ENCODE measurements around the gene RRP9.
"Not testable (repeated sequence)": the region's sequence is repeated elsewhere in the genome, so short reads cannot be mapped to it uniquely, and the experiment has no call there.

Gene RRP9, protein sequence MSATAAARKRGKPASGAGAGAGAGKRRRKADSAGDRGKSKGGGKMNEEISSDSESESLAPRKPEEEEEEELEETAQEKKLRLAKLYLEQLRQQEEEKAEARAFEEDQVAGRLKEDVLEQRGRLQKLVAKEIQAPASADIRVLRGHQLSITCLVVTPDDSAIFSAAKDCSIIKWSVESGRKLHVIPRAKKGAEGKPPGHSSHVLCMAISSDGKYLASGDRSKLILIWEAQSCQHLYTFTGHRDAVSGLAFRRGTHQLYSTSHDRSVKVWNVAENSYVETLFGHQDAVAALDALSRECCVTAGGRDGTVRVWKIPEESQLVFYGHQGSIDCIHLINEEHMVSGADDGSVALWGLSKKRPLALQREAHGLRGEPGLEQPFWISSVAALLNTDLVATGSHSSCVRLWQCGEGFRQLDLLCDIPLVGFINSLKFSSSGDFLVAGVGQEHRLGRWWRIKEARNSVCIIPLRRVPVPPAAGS

DNA sequence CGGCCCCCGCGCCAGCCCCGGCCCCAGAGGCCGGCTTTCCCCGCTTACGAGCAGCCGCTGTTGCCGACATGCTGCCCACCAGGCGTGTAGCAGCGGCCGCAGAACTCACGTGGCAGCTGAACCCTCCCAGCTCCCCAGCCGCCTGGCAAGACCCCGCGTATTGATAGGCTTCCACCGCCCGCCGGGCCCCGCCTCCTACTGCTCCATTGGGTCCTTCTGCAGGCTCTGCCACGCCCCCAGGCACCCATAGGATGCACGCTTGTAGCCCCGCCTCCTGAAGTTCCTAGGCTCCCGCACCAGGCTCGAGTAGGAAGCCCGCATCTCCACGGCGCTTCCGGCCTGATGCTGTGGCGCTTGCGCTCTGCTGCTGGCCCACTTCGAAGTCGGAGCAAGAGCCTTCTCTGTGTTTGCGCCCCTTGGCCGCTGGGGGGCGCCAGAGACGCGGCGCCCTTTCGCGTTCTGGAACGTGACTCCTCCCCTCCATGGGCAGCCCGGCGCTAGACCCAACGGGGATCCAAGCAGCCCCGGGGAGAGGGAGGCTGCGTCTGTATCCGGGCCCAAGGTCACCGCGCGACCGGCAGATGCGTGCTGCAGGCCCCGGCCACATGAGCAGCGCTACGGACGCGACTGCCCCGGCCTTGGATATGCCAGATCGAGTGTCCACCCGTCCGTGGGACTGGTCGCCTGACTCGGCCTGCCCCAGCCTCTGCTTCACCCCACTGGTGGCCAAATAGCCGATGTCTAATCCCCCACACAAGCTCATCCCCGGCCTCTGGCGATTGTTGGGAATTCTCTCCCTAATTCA, at the start of gene RRP9, which contains the start of gene PARP3:
TSS of gene RRP9 (minus strand) at position 107 of the 805 bp plus-strand sequence. CDS start at position 70, 37 bp downstream.
TSS of gene PARP3 (plus strand) at position 566 of the 805 bp plus-strand sequence. CDS start 993 bp downstream, outside the sequence.
- peak; percentile 100 for DNase-seq (ENCODE audit: low read depth)
- Histone ChIP-seq H3K9ac (ENCODE audit: low read length) (peak within 1 kb of the TSS; percentile 95), H3K9me3 (ENCODE audit: control insufficient read depth, low read length) (no peaks in the 10 kb centered on the region), H3K27me3 (replicated peaks; ENCODE audit: control insufficient read depth, insufficient read depth, low read length) (no peaks in the 10 kb centered on the region), H3K4me3 (ENCODE audit: low read length) (peak within 1 kb of the TSS; percentile 86), H3K36me3 (ENCODE audit: control insufficient read depth, insufficient read depth, low read length, severe bottlenecking) (peaks cover 50% of the 10 kb centered on the region), H3K4me1 (ENCODE audit: control insufficient read depth, insufficient read depth, low read length) (peaks cover 36% of the 10 kb centered on the region)

DNA sequence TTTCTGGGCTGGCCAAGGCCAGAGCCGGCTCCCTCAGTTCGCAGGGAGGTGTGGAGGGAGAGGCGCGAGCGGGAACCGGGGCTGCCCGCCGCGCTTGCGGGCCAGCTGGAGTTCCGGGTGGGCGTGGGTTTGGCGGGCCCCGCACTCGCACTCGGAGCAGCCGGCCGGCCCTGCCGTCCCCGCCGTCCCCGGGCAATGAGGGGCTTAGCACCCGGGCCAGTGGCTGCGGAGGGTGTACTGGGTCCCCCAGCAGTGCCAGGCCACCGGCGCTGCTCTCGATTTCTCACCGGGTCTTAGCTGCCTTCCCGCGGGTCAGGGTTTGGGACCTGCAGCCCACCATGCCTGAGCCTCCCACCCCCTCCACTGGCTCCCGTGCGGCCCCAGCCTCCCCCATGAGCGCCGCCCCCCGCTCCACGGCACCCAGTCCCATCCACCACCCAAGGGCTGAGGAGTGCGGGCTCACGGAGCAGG, 48.8 kb upstream of the RRP9 start:
- not testable (repeated sequence) for H3K4me3 ChIP-seq (ENCODE audit: low read length); DNase-seq (ENCODE audit: low read depth); H3K9me3 ChIP-seq (ENCODE audit: control insufficient read depth, low read length); H3K27me3 ChIP-seq (replicated peaks; ENCODE audit: control insufficient read depth, insufficient read depth, low read length)
- peaks cover 37% of the 10 kb centered on the region for H3K36me3 ChIP-seq (ENCODE audit: control insufficient read depth, insufficient read depth, low read length, severe bottlenecking)
- peaks cover 49% of the 10 kb centered on the region for H3K4me1 ChIP-seq (ENCODE audit: control insufficient read depth, insufficient read depth, low read length)
- H3K9ac ChIP-seq (ENCODE audit: low read length): peak overlapping the region; percentile 81

DNA sequence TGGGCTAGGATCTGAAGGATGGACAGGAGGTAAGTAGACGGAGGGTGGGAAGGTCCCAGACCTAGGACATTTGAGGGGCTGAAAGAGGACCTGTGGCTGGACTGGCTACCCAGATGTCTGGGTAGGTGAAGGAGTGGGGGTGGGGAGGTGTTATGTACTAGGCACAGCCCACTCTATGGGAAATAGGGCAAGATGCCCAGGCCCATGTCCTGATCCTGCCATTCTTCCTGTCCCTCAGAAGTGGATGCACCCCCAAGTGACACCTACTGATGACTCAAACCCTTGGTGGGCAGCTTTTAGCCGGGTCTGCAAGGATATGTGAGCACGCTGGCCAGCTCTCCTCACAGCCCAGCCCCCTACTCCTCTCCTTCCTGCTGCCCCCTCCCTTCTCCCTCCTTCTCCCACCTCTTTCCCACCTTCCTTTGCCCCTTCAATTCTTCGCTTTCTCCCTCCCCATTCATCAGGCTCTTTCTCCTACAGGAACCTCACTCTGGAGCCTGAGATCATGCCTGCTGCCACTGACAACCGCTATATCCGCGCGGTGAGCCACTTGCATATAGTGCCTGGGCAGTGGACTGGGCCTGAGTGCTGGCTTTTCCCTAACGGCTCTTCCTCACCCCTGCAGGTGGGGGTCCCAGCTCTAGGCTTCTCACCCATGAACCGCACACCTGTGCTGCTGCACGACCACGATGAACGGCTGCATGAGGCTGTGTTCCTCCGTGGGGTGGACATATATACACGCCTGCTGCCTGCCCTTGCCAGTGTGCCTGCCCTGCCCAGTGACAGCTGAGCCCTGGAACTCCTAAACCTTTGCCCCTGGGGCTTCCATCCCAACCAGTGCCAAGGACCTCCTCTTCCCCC, 46.8 kb upstream of the RRP9 start:
- peak overlapping the region; percentile 81 for H3K9ac ChIP-seq (ENCODE audit: low read length)
- no peaks in the 10 kb centered on the region for H3K27me3 ChIP-seq (replicated peaks; ENCODE audit: control insufficient read depth, insufficient read depth, low read length)
- no peak overlapping the region for H3K4me3 ChIP-seq (ENCODE audit: low read length)
- peaks cover 21% of the 10 kb centered on the region for H3K36me3 ChIP-seq (ENCODE audit: control insufficient read depth, insufficient read depth, low read length, severe bottlenecking)
- no peak for DNase-seq (ENCODE audit: low read depth)
- H3K9me3 ChIP-seq (ENCODE audit: control insufficient read depth, low read length): no peaks in the 10 kb centered on the region
- H3K4me1 ChIP-seq (ENCODE audit: control insufficient read depth, insufficient read depth, low read length): peaks cover 53% of the 10 kb centered on the region

DNA sequence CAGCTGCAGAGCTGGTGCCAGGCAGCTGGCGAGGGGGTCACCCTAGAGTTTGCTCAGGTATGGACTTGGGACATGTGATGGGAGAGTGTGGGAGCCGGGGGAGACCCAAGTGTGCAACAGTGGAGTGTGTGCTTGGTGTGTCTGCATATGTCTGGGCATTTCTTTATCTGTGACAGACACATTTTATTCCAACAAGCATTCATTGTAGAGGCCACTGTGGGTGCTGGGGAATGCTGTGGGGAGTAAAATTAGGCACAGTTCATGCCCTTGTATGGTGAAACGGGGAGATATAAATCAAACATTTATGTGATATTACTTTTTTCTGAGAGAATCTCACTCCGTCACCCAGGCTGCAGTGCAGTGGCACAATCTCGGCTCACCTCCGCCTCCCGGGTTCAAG, 45.9 kb upstream of the RRP9 start:
- Histone ChIP-seq H3K9ac (ENCODE audit: low read length) (no peak overlapping the region), H3K9me3 (ENCODE audit: control insufficient read depth, low read length) (no peaks in the 10 kb centered on the region), H3K27me3 (replicated peaks; ENCODE audit: control insufficient read depth, insufficient read depth, low read length) (no peaks in the 10 kb centered on the region), H3K4me3 (ENCODE audit: low read length) (no peak overlapping the region), H3K36me3 (ENCODE audit: control insufficient read depth, insufficient read depth, low read length, severe bottlenecking) (peaks cover 14% of the 10 kb centered on the region), H3K4me1 (ENCODE audit: control insufficient read depth, insufficient read depth, low read length) (peaks cover 50% of the 10 kb centered on the region)
- no peak for DNase-seq (ENCODE audit: low read depth)

DNA sequence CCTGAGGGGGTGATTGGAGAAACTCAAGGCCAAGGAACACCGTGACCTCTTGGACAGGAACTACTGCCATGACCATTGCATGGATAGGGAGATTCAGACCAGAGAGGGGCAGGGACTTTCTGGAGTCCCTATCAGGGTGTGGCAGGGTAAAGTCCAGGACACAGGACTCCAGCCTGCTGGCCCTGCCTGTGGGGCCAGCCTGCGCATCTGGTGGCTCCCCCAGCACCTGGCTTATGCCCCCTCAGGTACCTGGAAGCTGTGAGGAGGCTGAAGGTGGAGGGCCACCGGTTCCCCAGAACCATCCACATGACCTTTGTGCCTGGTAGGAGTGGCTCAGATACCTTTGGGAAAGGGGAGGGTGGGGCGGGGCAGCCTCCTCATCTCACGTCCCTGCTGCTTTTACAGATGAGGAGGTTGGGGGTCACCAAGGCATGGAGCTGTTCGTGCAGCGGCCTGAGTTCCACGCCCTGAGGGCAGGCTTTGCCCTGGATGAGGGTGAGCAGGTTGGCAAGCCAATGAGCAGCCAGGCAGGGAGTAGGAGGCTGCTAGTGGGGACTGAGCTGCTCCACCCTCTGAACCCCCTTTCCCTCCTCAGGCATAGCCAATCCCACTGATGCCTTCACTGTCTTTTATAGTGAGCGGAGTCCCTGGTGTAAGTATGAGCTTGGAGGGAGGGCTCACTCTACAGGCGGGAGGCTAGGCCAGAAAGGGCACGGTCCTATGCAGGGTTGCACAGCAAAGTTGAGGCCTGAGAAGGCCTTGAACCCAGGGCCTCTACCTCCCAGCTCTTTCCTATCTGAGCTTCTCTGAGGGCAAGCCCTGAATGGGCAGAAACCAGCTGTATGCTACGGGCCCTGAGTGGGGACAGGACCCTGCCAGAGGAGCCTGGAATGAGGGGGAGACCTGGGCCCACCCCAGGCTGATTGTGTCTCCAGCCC, 44.6 kb upstream of the RRP9 start:
- DNase-seq (ENCODE audit: low read depth): no peak
- Histone ChIP-seq H3K9me3 (ENCODE audit: control insufficient read depth, low read length) (no peaks in the 10 kb centered on the region), H3K4me1 (ENCODE audit: control insufficient read depth, insufficient read depth, low read length) (peaks cover 51% of the 10 kb centered on the region), H3K36me3 (ENCODE audit: control insufficient read depth, insufficient read depth, low read length, severe bottlenecking) (peaks cover 6% of the 10 kb centered on the region), H3K27me3 (replicated peaks; ENCODE audit: control insufficient read depth, insufficient read depth, low read length) (no peaks in the 10 kb centered on the region), H3K4me3 (ENCODE audit: low read length) (no peak overlapping the region), H3K9ac (ENCODE audit: low read length) (no peak overlapping the region)

DNA sequence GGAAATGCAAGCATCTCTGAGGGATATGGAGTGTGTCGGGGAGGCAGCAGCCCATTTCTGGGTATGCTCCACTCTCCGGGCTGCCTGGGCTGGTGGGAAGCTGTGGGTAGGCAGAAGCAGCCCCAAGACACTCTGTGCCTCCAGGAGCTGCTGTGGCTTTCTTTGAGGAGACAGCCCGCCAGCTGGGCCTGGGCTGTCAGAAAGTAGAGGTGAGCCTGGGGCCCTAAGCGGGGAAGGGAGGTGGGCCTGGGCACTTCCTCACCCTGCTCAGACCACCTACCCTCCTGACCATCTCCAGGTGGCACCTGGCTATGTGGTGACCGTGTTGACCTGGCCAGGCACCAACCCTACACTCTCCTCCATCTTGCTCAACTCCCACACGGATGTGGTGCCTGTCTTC, 43.4 kb upstream of the RRP9 start:
- Histone ChIP-seq H3K9me3 (ENCODE audit: control insufficient read depth, low read length) (no peaks in the 10 kb centered on the region), H3K4me1 (ENCODE audit: control insufficient read depth, insufficient read depth, low read length) (peaks cover 48% of the 10 kb centered on the region), H3K27me3 (replicated peaks; ENCODE audit: control insufficient read depth, insufficient read depth, low read length) (no peaks in the 10 kb centered on the region), H3K36me3 (ENCODE audit: control insufficient read depth, insufficient read depth, low read length, severe bottlenecking) (peaks cover 13% of the 10 kb centered on the region), H3K4me3 (ENCODE audit: low read length) (no peak overlapping the region), H3K9ac (ENCODE audit: low read length) (peak overlapping the region; percentile 82)
- no peak for DNase-seq (ENCODE audit: low read depth)

DNA sequence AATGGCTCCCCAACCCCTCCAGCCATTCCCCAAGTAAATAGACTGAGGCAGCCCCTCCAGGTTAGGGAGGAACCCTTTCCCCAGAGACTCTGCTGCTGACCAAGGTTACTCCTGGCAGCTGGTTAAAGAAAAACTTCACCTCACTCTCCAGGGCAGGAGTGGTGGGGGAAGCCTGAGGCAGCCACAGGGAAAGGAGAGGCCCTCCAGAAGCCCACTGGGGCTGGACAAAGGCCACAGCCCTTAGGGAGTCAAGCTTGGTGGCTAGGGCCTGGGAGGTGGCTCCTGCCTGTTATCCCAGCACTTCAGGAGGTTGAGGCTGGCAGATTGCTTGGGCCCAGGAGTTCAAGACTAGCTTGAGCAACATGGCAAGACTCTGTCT, 42.6 kb upstream of the RRP9 start:
- Histone ChIP-seq H3K4me3 (ENCODE audit: low read length) (peak overlapping the region; percentile 81), H3K9me3 (ENCODE audit: control insufficient read depth, low read length) (no peaks in the 10 kb centered on the region), H3K27me3 (replicated peaks; ENCODE audit: control insufficient read depth, insufficient read depth, low read length) (no peaks in the 10 kb centered on the region), H3K36me3 (ENCODE audit: control insufficient read depth, insufficient read depth, low read length, severe bottlenecking) (peaks cover 13% of the 10 kb centered on the region), H3K4me1 (ENCODE audit: control insufficient read depth, insufficient read depth, low read length) (peaks cover 41% of the 10 kb centered on the region), H3K9ac (ENCODE audit: low read length) (peak overlapping the region; percentile 82)
- DNase-seq (ENCODE audit: low read depth): no peak

DNA sequence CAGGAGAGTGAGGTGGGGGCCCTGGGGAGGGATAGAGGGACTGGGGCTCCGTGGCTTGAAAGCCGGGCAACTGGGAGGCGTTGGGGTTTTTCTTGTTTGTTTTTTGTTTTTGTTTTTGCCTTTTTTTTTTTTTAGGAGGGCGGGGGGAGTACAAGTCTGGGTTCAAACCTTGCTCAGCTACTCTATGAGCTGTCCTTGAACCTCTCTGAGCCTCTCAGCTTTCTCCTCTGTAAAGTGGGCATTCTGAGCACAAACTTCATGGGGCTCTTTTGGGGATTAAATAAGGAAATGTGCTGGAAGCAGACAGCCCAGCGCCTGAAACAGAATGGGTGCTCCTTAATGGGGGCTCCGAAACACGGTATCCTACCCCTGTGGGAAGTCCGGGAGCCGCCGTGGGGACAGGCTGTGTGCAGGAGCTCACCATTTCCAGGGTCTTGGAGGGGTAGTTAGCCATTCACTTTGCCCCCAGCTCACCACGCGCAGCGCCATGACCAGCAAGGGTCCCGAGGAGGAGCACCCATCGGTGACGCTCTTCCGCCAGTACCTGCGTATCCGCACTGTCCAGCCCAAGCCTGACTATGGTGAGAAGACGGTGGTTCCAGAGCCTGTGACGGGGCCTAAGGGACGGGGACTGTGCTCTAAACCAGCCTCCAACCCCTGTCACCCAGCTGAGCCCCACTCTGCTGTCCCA, 42.0 kb upstream of the RRP9 start:
- Histone ChIP-seq H3K27me3 (replicated peaks; ENCODE audit: control insufficient read depth, insufficient read depth, low read length) (no peaks in the 10 kb centered on the region), H3K9me3 (ENCODE audit: control insufficient read depth, low read length) (no peaks in the 10 kb centered on the region), H3K36me3 (ENCODE audit: control insufficient read depth, insufficient read depth, low read length, severe bottlenecking) (peaks cover 13% of the 10 kb centered on the region), H3K9ac (ENCODE audit: low read length) (peak overlapping the region; percentile 82), H3K4me1 (ENCODE audit: control insufficient read depth, insufficient read depth, low read length) (peaks cover 36% of the 10 kb centered on the region), H3K4me3 (ENCODE audit: low read length) (peak overlapping the region; percentile 81)
- DNase-seq (ENCODE audit: low read depth): no peak

DNA sequence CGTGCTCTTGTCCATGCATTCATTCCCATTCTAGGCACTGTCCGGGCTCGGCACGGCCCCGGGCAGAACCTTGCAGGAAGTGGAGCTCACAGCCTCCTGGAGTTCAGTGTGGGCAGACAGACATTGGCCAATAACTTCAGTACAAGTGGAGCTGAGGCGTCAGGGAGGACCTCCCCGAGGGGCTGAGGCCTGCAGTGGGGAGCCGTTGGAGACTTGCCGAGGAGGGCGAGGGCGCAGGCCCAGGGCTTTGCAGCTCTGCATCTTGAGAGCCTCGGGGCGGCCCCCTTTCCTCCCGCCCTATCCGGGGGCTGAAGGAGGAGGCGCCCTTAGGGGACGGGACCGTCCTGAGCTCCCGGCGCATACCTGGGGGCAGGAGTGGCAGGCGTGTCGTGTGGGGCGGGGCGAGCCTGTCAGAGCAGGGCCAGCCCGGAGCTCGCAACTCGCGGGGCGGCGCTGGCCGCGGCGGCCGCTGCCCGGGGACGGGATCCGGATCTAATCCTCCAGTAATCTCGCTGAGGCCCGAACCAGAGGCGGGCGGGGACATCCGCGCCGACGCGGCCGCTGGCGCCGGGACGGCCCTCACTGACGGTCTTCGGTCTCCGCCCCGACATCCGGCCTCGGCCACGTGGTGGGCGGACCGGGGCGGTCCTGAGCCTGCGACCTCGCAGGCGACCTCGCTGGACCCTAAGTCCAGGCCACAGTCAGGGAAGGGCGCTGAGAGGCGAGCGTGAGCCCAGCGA, 41.3 kb upstream of the RRP9 start, which contains the start of gene ACY1:
TSS of gene ACY1 (plus strand) at position 698 of the 740 bp plus-strand sequence. CDS start 530 bp downstream, outside the sequence.
- Histone ChIP-seq H3K36me3 (ENCODE audit: control insufficient read depth, insufficient read depth, low read length, severe bottlenecking) (peaks cover 13% of the 10 kb centered on the region), H3K4me3 (ENCODE audit: low read length) (peak within 1 kb of the TSS; percentile 81), H3K9ac (ENCODE audit: low read length) (peak within 1 kb of the TSS; percentile 82), H3K9me3 (ENCODE audit: control insufficient read depth, low read length) (no peaks in the 10 kb centered on the region), H3K27me3 (replicated peaks; ENCODE audit: control insufficient read depth, insufficient read depth, low read length) (no peaks in the 10 kb centered on the region), H3K4me1 (ENCODE audit: control insufficient read depth, insufficient read depth, low read length) (peaks cover 33% of the 10 kb centered on the region)
- peak; percentile 93 for DNase-seq (ENCODE audit: low read depth)

All from adipocyte (in vitro differentiated cells).